Activated CD4-positive, alpha-beta memory T cell treated with anti-CD3 and anti-CD28 coated beads, Interleukin-2, amount 10 ng/mL, durations not matched to agents 7 days and 5 days (primary cell): Measurements from ENCODE around the gene SBK1. TPM values are rescaled to one million over a fixed set of nuclear protein-coding genes. Genes with fewer than 3 reads are reported as not detected.

ENCODE experiments used
- total RNA-seq, 2 experiments: library from RNA; stranded (reverse); gene quantifications; one replicate each; pipeline ENCODE4 v1.2.3, GENCODE V29; 2021

SBK1 gene
- total RNA-seq, 2 experiments from 2014 or later: 9.8 TPM

Other genes with a start within 250 kb of the SBK1 start
- gene GSG1L, start 228.8 kb upstream of the SBK1 start, total RNA-seq: under 1 TPM in 1 of 2 experiments, not detected in 1; 0.55 TPM
- 100 to 1,000 TPM; 218 to 223 TPM for gene XPO6, start 80.6 kb upstream of the SBK1 start, total RNA-seq
- gene NPIPB6, start 71.0 kb downstream of the SBK1 start, total RNA-seq: 1 to 10 TPM in 1 of 2 experiments, under 1 TPM in 1; 0.60 to 1.5 TPM
- 10 to 100 TPM; 42.0 to 51.0 TPM for gene EIF3CL, start 111.3 kb downstream of the SBK1 start, total RNA-seq
- gene NPIPB7, start 179.8 kb downstream of the SBK1 start, total RNA-seq: under 1 TPM in 1 of 2 experiments, not detected in 1; 0.25 TPM
- 10 to 100 TPM; 42.9 to 45.4 TPM for gene CLN3, start 199.5 kb downstream of the SBK1 start, total RNA-seq
- 10 to 100 TPM; 20.9 TPM for gene APOBR, start 202.1 kb downstream of the SBK1 start, total RNA-seq
- gene IL27, start 214.3 kb downstream of the SBK1 start, total RNA-seq: not detected
- gene NUPR1, start 246.4 kb downstream of the SBK1 start, total RNA-seq: not detected